ENCODE data around the gene VAT1L. TPM values are rescaled to one million over a fixed set of nuclear protein-coding genes. Genes with fewer than 3 reads are reported as not detected.

VAT1L gene
- total and polyA plus RNA-seq, 4 donors, result 0.17 to 0.98 (median 0.26) TPM

DNA sequence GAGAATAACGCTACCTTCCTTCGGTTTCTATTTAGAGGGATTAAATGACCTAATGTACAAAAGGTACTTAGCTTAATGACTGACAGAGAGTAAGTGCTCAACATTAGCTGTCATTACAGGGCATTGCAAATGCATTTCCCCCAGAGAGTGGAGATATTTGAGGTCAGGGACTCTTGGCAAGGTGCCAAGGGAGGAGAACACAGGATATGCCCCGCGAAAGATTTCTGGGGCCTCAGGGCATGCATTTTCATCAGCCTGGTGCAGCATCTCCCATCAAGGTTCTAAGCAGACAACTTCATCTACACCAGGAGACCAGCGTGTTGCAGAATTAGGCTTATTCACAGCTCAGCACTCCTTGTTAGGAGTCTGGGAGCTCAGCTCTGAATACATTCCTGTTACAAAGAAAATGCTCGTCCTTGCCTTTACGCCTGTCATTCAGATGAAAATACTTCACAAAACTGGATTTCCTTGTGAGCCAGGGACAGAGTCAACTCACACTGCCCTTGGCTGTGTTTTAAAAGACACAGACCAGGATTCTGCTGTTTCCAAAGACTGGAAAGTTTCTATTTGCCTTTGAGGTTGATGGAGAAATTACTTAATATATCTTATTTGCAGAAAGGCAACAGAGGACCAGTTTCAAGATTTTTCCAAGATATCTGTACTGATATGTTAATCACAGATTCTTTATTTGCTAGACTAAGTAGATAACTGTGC is 108.2 kb downstream of the VAT1L start:
- H3K36me3 ChIP-seq (ENCODE audit: control insufficient read depth in 4 of 4, insufficient read depth in 3 of 4, low read depth in 1 of 4, low read length in 3 of 4), result no peaks in the 10 kb centered on the region
- DNase-seq (ENCODE audit: low spot score), result no peak
- no peak overlapping the region for H3K9ac ChIP-seq (ENCODE audit: low read depth in 1 of 2, low read length in 2 of 2)
- TF ChIP-seq RAD21 (IDR thresholded peaks at IDR 0.05), result no peak
- no peak for TF ChIP-seq JUND (IDR thresholded peaks at IDR 0.05)
- TF ChIP-seq, protein P1, sequence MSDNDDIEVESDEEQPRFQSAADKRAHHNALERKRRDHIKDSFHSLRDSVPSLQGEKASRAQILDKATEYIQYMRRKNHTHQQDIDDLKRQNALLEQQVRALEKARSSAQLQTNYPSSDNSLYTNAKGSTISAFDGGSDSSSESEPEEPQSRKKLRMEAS (IDR thresholded peaks at IDR 0.05), result no peak
- TF ChIP-seq, protein P2, sequence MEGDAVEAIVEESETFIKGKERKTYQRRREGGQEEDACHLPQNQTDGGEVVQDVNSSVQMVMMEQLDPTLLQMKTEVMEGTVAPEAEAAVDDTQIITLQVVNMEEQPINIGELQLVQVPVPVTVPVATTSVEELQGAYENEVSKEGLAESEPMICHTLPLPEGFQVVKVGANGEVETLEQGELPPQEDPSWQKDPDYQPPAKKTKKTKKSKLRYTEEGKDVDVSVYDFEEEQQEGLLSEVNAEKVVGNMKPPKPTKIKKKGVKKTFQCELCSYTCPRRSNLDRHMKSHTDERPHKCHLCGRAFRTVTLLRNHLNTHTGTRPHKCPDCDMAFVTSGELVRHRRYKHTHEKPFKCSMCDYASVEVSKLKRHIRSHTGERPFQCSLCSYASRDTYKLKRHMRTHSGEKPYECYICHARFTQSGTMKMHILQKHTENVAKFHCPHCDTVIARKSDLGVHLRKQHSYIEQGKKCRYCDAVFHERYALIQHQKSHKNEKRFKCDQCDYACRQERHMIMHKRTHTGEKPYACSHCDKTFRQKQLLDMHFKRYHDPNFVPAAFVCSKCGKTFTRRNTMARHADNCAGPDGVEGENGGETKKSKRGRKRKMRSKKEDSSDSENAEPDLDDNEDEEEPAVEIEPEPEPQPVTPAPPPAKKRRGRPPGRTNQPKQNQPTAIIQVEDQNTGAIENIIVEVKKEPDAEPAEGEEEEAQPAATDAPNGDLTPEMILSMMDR (IDR thresholded peaks at IDR 0.05; ENCODE audit: low read depth, low read length, missing input control), result no peak
- no peak for TF ChIP-seq GABPA (IDR thresholded peaks at IDR 0.05 in 1 of 2, conservative IDR thresholded peaks at IDR 0.05 in 1 of 2)
- no peak for TF ChIP-seq FOXA1 (IDR thresholded peaks at IDR 0.05)
- TF ChIP-seq, protein P3, sequence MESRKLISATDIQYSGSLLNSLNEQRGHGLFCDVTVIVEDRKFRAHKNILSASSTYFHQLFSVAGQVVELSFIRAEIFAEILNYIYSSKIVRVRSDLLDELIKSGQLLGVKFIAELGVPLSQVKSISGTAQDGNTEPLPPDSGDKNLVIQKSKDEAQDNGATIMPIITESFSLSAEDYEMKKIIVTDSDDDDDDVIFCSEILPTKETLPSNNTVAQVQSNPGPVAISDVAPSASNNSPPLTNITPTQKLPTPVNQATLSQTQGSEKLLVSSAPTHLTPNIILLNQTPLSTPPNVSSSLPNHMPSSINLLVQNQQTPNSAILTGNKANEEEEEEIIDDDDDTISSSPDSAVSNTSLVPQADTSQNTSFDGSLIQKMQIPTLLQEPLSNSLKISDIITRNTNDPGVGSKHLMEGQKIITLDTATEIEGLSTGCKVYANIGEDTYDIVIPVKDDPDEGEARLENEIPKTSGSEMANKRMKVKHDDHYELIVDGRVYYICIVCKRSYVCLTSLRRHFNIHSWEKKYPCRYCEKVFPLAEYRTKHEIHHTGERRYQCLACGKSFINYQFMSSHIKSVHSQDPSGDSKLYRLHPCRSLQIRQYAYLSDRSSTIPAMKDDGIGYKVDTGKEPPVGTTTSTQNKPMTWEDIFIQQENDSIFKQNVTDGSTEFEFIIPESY (IDR thresholded peaks at IDR 0.05), result no peak
- no peak for TF ChIP-seq FOXA2 (IDR thresholded peaks at IDR 0.05)
- TF ChIP-seq RXRA (IDR thresholded peaks at IDR 0.05), result no peak
- no peak for TF ChIP-seq NR2F2 (IDR thresholded peaks at IDR 0.05)
- TF ChIP-seq SP1 (IDR thresholded peaks at IDR 0.05), result no peak
- TF ChIP-seq HNF4A (conservative IDR thresholded peaks at IDR 0.05), result no peak
- TF ChIP-seq, protein P4, sequence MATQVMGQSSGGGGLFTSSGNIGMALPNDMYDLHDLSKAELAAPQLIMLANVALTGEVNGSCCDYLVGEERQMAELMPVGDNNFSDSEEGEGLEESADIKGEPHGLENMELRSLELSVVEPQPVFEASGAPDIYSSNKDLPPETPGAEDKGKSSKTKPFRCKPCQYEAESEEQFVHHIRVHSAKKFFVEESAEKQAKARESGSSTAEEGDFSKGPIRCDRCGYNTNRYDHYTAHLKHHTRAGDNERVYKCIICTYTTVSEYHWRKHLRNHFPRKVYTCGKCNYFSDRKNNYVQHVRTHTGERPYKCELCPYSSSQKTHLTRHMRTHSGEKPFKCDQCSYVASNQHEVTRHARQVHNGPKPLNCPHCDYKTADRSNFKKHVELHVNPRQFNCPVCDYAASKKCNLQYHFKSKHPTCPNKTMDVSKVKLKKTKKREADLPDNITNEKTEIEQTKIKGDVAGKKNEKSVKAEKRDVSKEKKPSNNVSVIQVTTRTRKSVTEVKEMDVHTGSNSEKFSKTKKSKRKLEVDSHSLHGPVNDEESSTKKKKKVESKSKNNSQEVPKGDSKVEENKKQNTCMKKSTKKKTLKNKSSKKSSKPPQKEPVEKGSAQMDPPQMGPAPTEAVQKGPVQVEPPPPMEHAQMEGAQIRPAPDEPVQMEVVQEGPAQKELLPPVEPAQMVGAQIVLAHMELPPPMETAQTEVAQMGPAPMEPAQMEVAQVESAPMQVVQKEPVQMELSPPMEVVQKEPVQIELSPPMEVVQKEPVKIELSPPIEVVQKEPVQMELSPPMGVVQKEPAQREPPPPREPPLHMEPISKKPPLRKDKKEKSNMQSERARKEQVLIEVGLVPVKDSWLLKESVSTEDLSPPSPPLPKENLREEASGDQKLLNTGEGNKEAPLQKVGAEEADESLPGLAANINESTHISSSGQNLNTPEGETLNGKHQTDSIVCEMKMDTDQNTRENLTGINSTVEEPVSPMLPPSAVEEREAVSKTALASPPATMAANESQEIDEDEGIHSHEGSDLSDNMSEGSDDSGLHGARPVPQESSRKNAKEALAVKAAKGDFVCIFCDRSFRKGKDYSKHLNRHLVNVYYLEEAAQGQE (IDR thresholded peaks at IDR 0.05), result no peak
- no peak for TF ChIP-seq HNF4G (IDR thresholded peaks at IDR 0.05)
- peaks cover 0 to 6% (median 0%) of the 10 kb centered on the region in 4 donors for H3K4me1 ChIP-seq (ENCODE audit: control insufficient read depth in 4 of 4, insufficient read depth in 4 of 4, low read length in 3 of 4)
- H3K27me3 ChIP-seq (ENCODE audit: control insufficient read depth in 4 of 4, insufficient read depth in 4 of 4, low read length in 3 of 4), result no peaks in the 10 kb centered on the region
- 56% methylated on average over 7 of the region's 7 CpGs for WGBS
- no peak overlapping the region for H3K4me3 ChIP-seq (ENCODE audit: low read depth in 1 of 3, low read length in 3 of 3)
- no peaks in the 10 kb centered on the region for H3K9me3 ChIP-seq (ENCODE audit: control insufficient read depth in 4 of 4, low read length in 3 of 4)
- H3K27ac ChIP-seq (ENCODE audit: low read depth in 1 of 2, low read length in 2 of 2), result no peak overlapping the region

DNA sequence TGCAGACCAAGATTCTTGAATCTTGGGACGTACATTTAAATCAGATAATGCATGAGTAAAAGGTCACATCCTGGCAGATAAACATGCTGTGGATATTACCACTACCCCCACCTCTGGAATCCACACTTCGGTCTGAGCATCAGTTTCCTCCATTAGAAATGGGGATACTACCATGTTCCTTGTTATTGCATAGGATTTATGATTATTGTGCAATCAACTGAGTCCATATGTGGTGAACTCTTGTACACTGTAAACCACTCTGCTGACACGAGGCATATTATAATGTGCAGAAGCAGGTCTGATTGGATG is 108.7 kb downstream of the VAT1L start:
- Histone ChIP-seq H3K27me3 (ENCODE audit: control insufficient read depth in 4 of 4, insufficient read depth in 4 of 4, low read length in 3 of 4) (no peaks in the 10 kb centered on the region), H3K27ac (ENCODE audit: low read depth in 1 of 2, low read length in 2 of 2) (no peak overlapping the region)
- WGBS, result 48% methylated on average over 3 of the region's 3 CpGs

More for the DNA sequence above, 108.7 kb downstream of the VAT1L start:
- no peaks in the 10 kb centered on the region for H3K36me3 ChIP-seq (ENCODE audit: control insufficient read depth in 4 of 4, insufficient read depth in 3 of 4, low read depth in 1 of 4, low read length in 3 of 4)
- no peak overlapping the region for H3K4me3 ChIP-seq (ENCODE audit: low read depth in 1 of 3, low read length in 3 of 3)
- no peak overlapping the region for H3K9ac ChIP-seq (ENCODE audit: low read depth in 1 of 2, low read length in 2 of 2)
- TF ChIP-seq HNF4A (conservative IDR thresholded peaks at IDR 0.05), result no peak
- TF ChIP-seq GABPA (IDR thresholded peaks at IDR 0.05 in 1 of 2, conservative IDR thresholded peaks at IDR 0.05 in 1 of 2), result no peak
- no peaks in the 10 kb centered on the region for H3K9me3 ChIP-seq (ENCODE audit: control insufficient read depth in 4 of 4, low read length in 3 of 4)
- DNase-seq (ENCODE audit: low spot score), result no peak
- H3K4me1 ChIP-seq (ENCODE audit: control insufficient read depth in 4 of 4, insufficient read depth in 4 of 4, low read length in 3 of 4), result peaks cover 0 to 6% (median 0%) of the 10 kb centered on the region in 4 donors
